GM23248 (cell line): ENCODE data around the gene DAB1. TPM values are rescaled to one million over a fixed set of nuclear protein-coding genes. Genes with fewer than 3 reads are reported as not detected.

Source experiments
- DNase-seq: peaks from one replicate; pipeline ENCODE4 v3.0.0-alpha.2; 2015
- H2AFZ ChIP-seq: fragments of 200-600 bp; sonication (generic); 2 replicates; pipeline ENCODE4 v1.6.1; 2016; ENCODE audit warnings: antibody characterized with exemption
- H3F3A ChIP-seq: fragments of 200-600 bp; sonication (generic); 2 replicates; pipeline ENCODE4 v1.6.1; 2016; ENCODE audit warnings: mild to moderate bottlenecking, antibody characterized with exemption, mixed run types; ENCODE audit not compliant: insufficient read depth
- H3K27ac ChIP-seq: fragments of 200-600 bp; sonication (generic); 2 replicates; pipeline ENCODE4 v1.5.1; 2016; ENCODE audit warnings: mild to moderate bottlenecking
- H3K27me3 ChIP-seq: fragments of 200-600 bp; sonication (generic); replicated peaks from 2 replicates; pipeline ENCODE4 v1.6.1; 2016; ENCODE audit warnings: mild to moderate bottlenecking; ENCODE audit not compliant: insufficient read depth
- H3K36me3 ChIP-seq: fragments of 200-600 bp; sonication (generic); 2 replicates; pipeline ENCODE4 v1.6.1; 2016; ENCODE audit warnings: low read depth, mild to moderate bottlenecking
- H3K4me1 ChIP-seq: fragments of 200-600 bp; sonication (generic); 2 replicates; pipeline ENCODE4 v1.6.1; 2016; ENCODE audit warnings: mild to moderate bottlenecking; ENCODE audit not compliant: insufficient read depth
- H3K4me2 ChIP-seq: fragments of 200-600 bp; sonication (generic); one replicate; pipeline ENCODE4 v1.6.1; 2016; ENCODE audit warnings: mild to moderate bottlenecking; ENCODE audit not compliant: unreplicated experiment
- H3K4me3 ChIP-seq: fragments of 200-600 bp; sonication (generic); 2 replicates; pipeline ENCODE4 v1.5.1; 2016; ENCODE audit warnings: mild to moderate bottlenecking
- H3K79me2 ChIP-seq: fragments of 200-600 bp; sonication (generic); 2 replicates; pipeline ENCODE4 v1.6.1; 2016; ENCODE audit warnings: mild to moderate bottlenecking; ENCODE audit not compliant: insufficient read depth
- H3K9ac ChIP-seq: fragments of 200-600 bp; sonication (generic); 2 replicates; pipeline ENCODE4 v1.6.1; 2016; ENCODE audit warnings: mild to moderate bottlenecking
- H3K9me2 ChIP-seq: fragments of 200-600 bp; sonication (generic); 2 replicates; pipeline ENCODE4 v1.6.1; 2016; ENCODE audit warnings: mixed run types, mild to moderate bottlenecking, moderate library complexity; ENCODE audit not compliant: insufficient read depth
- H3K9me3 ChIP-seq: fragments of 200-600 bp; sonication (generic); one replicate; pipeline ENCODE4 v1.6.1; 2017; ENCODE audit warnings: low read depth
- H4K20me1 ChIP-seq: fragments of 200-600 bp; sonication (generic); 2 replicates; pipeline ENCODE4 v1.6.0; 2016; ENCODE audit not compliant: insufficient read depth
- EZH2 ChIP-seq: fragments of 200-600 bp; sonication (generic); IDR thresholded peaks from 2 replicates; pipeline ENCODE4 v1.6.1; 2018; ENCODE audit warnings: antibody characterized with exemption, mild to moderate bottlenecking; ENCODE audit not compliant: insufficient read depth, poor library complexity, severe bottlenecking
- EZH2phosphoT487 ChIP-seq: fragments of 200-600 bp; sonication (generic); IDR thresholded peaks from 2 replicates; pipeline ENCODE4 v1.6.1; 2018; ENCODE audit warnings: antibody characterized with exemption, moderate library complexity, mild to moderate bottlenecking, low read depth; ENCODE audit not compliant: insufficient read depth
- WGBS, 2 experiments: methylation state at CpG; one replicate each; pipeline ENCODE4 v1.1.6; 2015 to 2017; ENCODE audit warnings: low lambda C conversion rate in 2 of 2, low coverage in 1 of 2; ENCODE audit errors: missing lambda C conversion rate in 2 of 2; 5-methylcytosine and 5-hydroxymethylcytosine counted together
- in situ Hi-C: fragments of 300-500 bp; cut with MboI; formaldehyde crosslinking; loops from 2 replicates; pipeline ENCODE4 v1.15.0; 2020
- polyA plus RNA-seq: library from polyadenylated mRNA; unstranded; fragments of >200 nt; fragmentation: Nextera tagmentation; extraction: Ambion mirVana; gene quantifications from 2 replicates; pipeline ENCODE4 v1.2.1, GENCODE V29; 2016
- total RNA-seq: library from RNA; depleted of rRNA; stranded (reverse); fragments of >200 nt; shearing (Covaris generic); gene quantifications from 2 replicates; pipeline ENCODE4 v1.2.3, GENCODE V29; 2014

The DAB1 gene
- total and polyA plus RNA-seq, 2 experiments from 2014 or later = 0.11 to 0.39 TPM

GRCh38 chr1:57064379-57065140 is 359.3 kb downstream of the DAB1 start:
- H4K20me1 ChIP-seq = no peaks in the 10 kb centered on the region
- no peaks in the 10 kb centered on the region for H3K36me3 ChIP-seq
- 61 to 68% methylated on average over 7 of the region's 7 CpGs for WGBS, 2 experiments
- no peak overlapping the region for H3K4me3 ChIP-seq
- no peaks in the 10 kb centered on the region for H3K9me2 ChIP-seq
- no peak overlapping the region for H2AFZ ChIP-seq
- TF ChIP-seq EZH2phosphoT487 = no peak
- TF ChIP-seq EZH2 = no peak
- H3K79me2 ChIP-seq = no peaks in the 10 kb centered on the region
- H3F3A ChIP-seq = peaks cover 19% of the 10 kb centered on the region; the same call in 1 of the 2 replicates
- DNase-seq = no peak
- no peak overlapping the region for H3K27ac ChIP-seq
- peaks cover 4% of the 10 kb centered on the region; the same call in 1 of the 2 replicates for H3K4me1 ChIP-seq
- in situ Hi-C loops = no loop called here
- no peaks in the 10 kb centered on the region for H3K9me3 ChIP-seq
- no peak overlapping the region for H3K4me2 ChIP-seq
- H3K9ac ChIP-seq = no peak overlapping the region
- no peaks in the 10 kb centered on the region for H3K27me3 ChIP-seq

DNA sequence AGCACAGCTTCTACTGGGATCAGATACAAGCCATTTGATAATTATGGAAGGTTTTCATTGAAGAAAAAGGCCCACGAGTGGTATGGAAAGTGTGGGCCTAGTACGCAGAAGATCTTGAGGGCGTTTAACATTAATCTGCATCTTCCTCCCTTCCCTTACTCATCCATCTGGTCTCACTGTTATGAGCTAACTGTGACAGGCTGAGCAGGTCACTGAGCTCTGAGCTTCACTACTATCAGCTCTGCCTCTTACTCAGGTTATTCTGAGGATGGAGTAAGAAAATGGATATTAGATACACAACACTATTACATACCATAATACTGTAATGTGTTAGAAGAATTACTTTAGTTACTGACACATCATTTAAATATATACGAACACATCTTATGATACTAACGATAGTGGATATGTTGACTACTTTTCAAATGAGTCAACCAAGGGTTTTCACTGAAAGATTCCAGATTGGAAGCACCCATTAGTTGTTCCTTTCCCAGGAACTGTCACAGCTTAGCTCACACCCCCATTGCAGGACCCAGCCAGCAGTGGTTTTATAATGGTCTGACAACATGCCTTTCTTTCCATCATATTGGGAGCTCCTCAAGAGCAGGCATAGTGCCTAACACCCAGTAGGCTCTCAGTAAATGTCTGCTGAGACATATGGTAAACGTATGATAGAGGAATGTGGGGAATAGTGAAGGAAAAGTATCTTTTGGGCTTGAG is 360.3 kb downstream of the DAB1 start:
- Histone ChIP-seq H3K9ac (no peak overlapping the region), H3K27me3 (no peaks in the 10 kb centered on the region), H3K36me3 (no peaks in the 10 kb centered on the region), H3K4me1 (peaks cover 4% of the 10 kb centered on the region; the same call in 1 of the 2 replicates), H4K20me1 (no peaks in the 10 kb centered on the region), H2AFZ (no peak overlapping the region), H3K79me2 (no peaks in the 10 kb centered on the region), H3K4me2 (no peak overlapping the region), H3K9me2 (no peaks in the 10 kb centered on the region), H3K9me3 (no peaks in the 10 kb centered on the region), H3K27ac (no peak overlapping the region), H3K4me3 (no peak overlapping the region), H3F3A (peaks cover 19% of the 10 kb centered on the region; the same call in 1 of the 2 replicates)
- TF ChIP-seq EZH2phosphoT487 (no peak), EZH2 (no peak)
- peak; percentile 44 for DNase-seq
- WGBS, 2 experiments = 38 to 43% methylated on average over 6 of the region's 6 CpGs
- in situ Hi-C loops = no loop called here

DNA sequence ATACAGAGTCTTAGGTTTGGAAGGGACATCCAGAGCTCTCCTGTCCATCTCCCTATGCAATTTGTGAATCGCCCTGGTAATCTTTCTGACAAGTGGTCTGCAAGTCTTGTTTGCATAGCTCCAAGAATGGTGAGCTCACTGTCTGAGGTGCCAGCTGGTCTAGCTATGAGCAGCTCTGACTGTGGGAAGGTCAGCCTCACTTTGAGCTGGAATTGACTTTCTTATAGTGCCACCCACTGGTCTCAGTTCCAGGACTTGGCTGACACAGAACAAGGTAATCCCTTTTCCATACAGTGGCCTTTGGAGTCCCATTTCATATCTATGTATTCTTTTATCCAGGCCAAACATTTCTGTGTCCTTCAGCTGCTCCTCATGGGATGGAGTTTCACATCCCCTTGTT is 362.5 kb downstream of the DAB1 start:
- Histone ChIP-seq H4K20me1 (no peaks in the 10 kb centered on the region), H3K79me2 (no peaks in the 10 kb centered on the region), H3F3A (peaks cover 19% of the 10 kb centered on the region; the same call in 1 of the 2 replicates), H2AFZ (no peak overlapping the region), H3K4me2 (no peak overlapping the region), H3K36me3 (no peaks in the 10 kb centered on the region), H3K9me2 (no peaks in the 10 kb centered on the region), H3K9me3 (no peaks in the 10 kb centered on the region), H3K4me3 (no peak overlapping the region), H3K27ac (no peak overlapping the region), H3K9ac (no peak overlapping the region), H3K4me1 (peaks cover 4% of the 10 kb centered on the region; the same call in 1 of the 2 replicates), H3K27me3 (no peaks in the 10 kb centered on the region)
- peak; percentile 81 for DNase-seq
- no peak for TF ChIP-seq EZH2phosphoT487
- no peak for TF ChIP-seq EZH2
- in situ Hi-C loops = no loop called here
- WGBS, 2 experiments = 38% methylated on average over 1 of the region's 1 CpG

DNA sequence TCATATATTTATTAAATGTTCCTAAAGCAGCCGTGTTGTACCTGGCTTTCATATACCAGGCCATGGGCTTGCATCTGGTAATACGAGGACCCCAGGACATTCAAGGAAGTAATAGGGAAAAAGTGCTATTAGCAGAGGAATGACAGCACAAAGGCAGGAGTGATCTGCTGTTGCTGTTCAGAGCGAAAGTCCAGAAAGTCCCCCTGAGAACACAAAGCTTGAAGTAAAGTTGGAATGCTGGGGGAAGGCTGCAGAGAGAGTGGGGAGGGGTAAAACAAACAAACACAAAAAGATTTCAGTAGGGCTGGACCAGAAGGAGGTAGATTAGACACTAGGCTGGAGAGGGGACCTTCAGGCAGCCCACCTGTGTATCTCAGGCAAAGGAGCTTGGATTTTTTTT is 363.4 kb downstream of the DAB1 start:
- no peaks in the 10 kb centered on the region for H3K36me3 ChIP-seq
- in situ Hi-C loops = no loop called here
- TF ChIP-seq EZH2phosphoT487 = no peak
- TF ChIP-seq EZH2 = no peak

More for the DNA sequence above, 363.4 kb downstream of the DAB1 start:
- no peaks in the 10 kb centered on the region for H3K27me3 ChIP-seq
- H3K27ac ChIP-seq = no peak overlapping the region
- H4K20me1 ChIP-seq = no peaks in the 10 kb centered on the region
- H3K4me1 ChIP-seq = peaks cover 4% of the 10 kb centered on the region; the same call in 1 of the 2 replicates
- H3K79me2 ChIP-seq = no peaks in the 10 kb centered on the region
- H3K4me3 ChIP-seq = no peak overlapping the region
- WGBS, 2 experiments = 82 to 92% methylated on average over 3 of the region's 3 CpGs
- H2AFZ ChIP-seq = no peak overlapping the region
- no peak for DNase-seq
- H3K4me2 ChIP-seq = no peak overlapping the region
- peaks cover 19% of the 10 kb centered on the region; the same call in 1 of the 2 replicates for H3F3A ChIP-seq
- no peak overlapping the region for H3K9ac ChIP-seq
- H3K9me3 ChIP-seq = no peaks in the 10 kb centered on the region
- H3K9me2 ChIP-seq = no peaks in the 10 kb centered on the region
